Measurements from ENCODE around the gene AUTS2. TPM values are rescaled to one million over a fixed set of nuclear protein-coding genes. Genes with fewer than 3 reads are reported as not detected.

Gene AUTS2
- total RNA-seq, 1 experiment from 2014 or later: not detected

GRCh38 chr7:69656890-69657289, 58.6 kb downstream of the AUTS2 start:
- BruUV-seq (replicated peaks): no TSS peak
- Mint-ChIP-seq H3K27me3 (ENCODE audit: unreplicated experiment) (no peaks in the 10 kb centered on the region), H3K36me3 (ENCODE audit: insufficient read depth, unreplicated experiment) (no peaks in the 10 kb centered on the region), H3K9me3 (ENCODE audit: low read depth, unreplicated experiment) (peaks cover 3% of the 10 kb centered on the region), H3K27ac (ENCODE audit: unreplicated experiment) (no peak overlapping the region), H3K4me3 (ENCODE audit: low read depth, unreplicated experiment) (no peak overlapping the region), H3K4me1 (ENCODE audit: low read depth, unreplicated experiment) (no peaks in the 10 kb centered on the region)
- intact Hi-C loops (cut with micrococcal nuclease; ENCODE audit: unreplicated experiment): no loop called here
- no peak for DNase-seq
- CTCF ChIA-PET: no interaction called here
- TF ChIP-seq CTCF (IDR thresholded peaks at IDR 0.05; ENCODE audit: unreplicated experiment): no peak

GRCh38 chr7:69657331-69657730, 59.1 kb downstream of the AUTS2 start:
- H3K9me3 Mint-ChIP-seq (ENCODE audit: low read depth, unreplicated experiment): peaks cover 3% of the 10 kb centered on the region
- H3K36me3 Mint-ChIP-seq (ENCODE audit: insufficient read depth, unreplicated experiment): no peaks in the 10 kb centered on the region
- H3K27ac Mint-ChIP-seq (ENCODE audit: unreplicated experiment): no peak overlapping the region
- intact Hi-C loops (cut with micrococcal nuclease; ENCODE audit: unreplicated experiment): no loop called here
- no peaks in the 10 kb centered on the region for H3K27me3 Mint-ChIP-seq (ENCODE audit: unreplicated experiment)
- no TSS peak for BruUV-seq (replicated peaks)
- CTCF ChIA-PET: no interaction called here
- H3K4me1 Mint-ChIP-seq (ENCODE audit: low read depth, unreplicated experiment): no peaks in the 10 kb centered on the region
- no peak overlapping the region for H3K4me3 Mint-ChIP-seq (ENCODE audit: low read depth, unreplicated experiment)
- no peak for TF ChIP-seq CTCF (IDR thresholded peaks at IDR 0.05; ENCODE audit: unreplicated experiment)
- no peak for DNase-seq

- TF ChIP-seq CTCF (IDR thresholded peaks at IDR 0.05; ENCODE audit: unreplicated experiment): no peak
- Mint-ChIP-seq H3K36me3 (ENCODE audit: insufficient read depth, unreplicated experiment) (no peaks in the 10 kb centered on the region), H3K27ac (ENCODE audit: unreplicated experiment) (no peak overlapping the region), H3K9me3 (ENCODE audit: low read depth, unreplicated experiment) (peaks cover 3% of the 10 kb centered on the region), H3K27me3 (ENCODE audit: unreplicated experiment) (no peaks in the 10 kb centered on the region), H3K4me3 (ENCODE audit: low read depth, unreplicated experiment) (no peak overlapping the region), H3K4me1 (ENCODE audit: low read depth, unreplicated experiment) (no peaks in the 10 kb centered on the region)
- intact Hi-C loops (cut with micrococcal nuclease; ENCODE audit: unreplicated experiment): no loop called here
- DNase-seq: no peak
- no TSS peak for BruUV-seq (replicated peaks)
- CTCF ChIA-PET: no interaction called here
Measured at GRCh38 chr7:69657985-69658384, 59.7 kb downstream of the AUTS2 start.

- CTCF ChIA-PET: no interaction called here
- no peaks in the 10 kb centered on the region for H3K4me1 Mint-ChIP-seq (ENCODE audit: low read depth, unreplicated experiment)
- intact Hi-C loops (cut with micrococcal nuclease; ENCODE audit: unreplicated experiment): no loop called here
- H3K27me3 Mint-ChIP-seq (ENCODE audit: unreplicated experiment): no peaks in the 10 kb centered on the region
- no peak overlapping the region for H3K4me3 Mint-ChIP-seq (ENCODE audit: low read depth, unreplicated experiment)
- H3K9me3 Mint-ChIP-seq (ENCODE audit: low read depth, unreplicated experiment): peaks cover 3% of the 10 kb centered on the region
- DNase-seq: no peak
- no TSS peak for BruUV-seq (replicated peaks)
- H3K36me3 Mint-ChIP-seq (ENCODE audit: insufficient read depth, unreplicated experiment): no peaks in the 10 kb centered on the region
- TF ChIP-seq CTCF (IDR thresholded peaks at IDR 0.05; ENCODE audit: unreplicated experiment): no peak
- no peak overlapping the region for H3K27ac Mint-ChIP-seq (ENCODE audit: unreplicated experiment)
Measured at GRCh38 chr7:69659983-69660382, 61.7 kb downstream of the AUTS2 start.

- CTCF ChIA-PET: no interaction called here
- BruUV-seq (replicated peaks): no TSS peak
- no peak for TF ChIP-seq CTCF (IDR thresholded peaks at IDR 0.05; ENCODE audit: unreplicated experiment)
- H3K27me3 Mint-ChIP-seq (ENCODE audit: unreplicated experiment): no peaks in the 10 kb centered on the region
- no peaks in the 10 kb centered on the region for H3K36me3 Mint-ChIP-seq (ENCODE audit: insufficient read depth, unreplicated experiment)
- no peak for DNase-seq
- no peak overlapping the region for H3K27ac Mint-ChIP-seq (ENCODE audit: unreplicated experiment)
- H3K4me1 Mint-ChIP-seq (ENCODE audit: low read depth, unreplicated experiment): no peaks in the 10 kb centered on the region
- peaks cover 3% of the 10 kb centered on the region for H3K9me3 Mint-ChIP-seq (ENCODE audit: low read depth, unreplicated experiment)
- no peak overlapping the region for H3K4me3 Mint-ChIP-seq (ENCODE audit: low read depth, unreplicated experiment)
- intact Hi-C loops (cut with micrococcal nuclease; ENCODE audit: unreplicated experiment): no loop called here
Measured at GRCh38 chr7:69661342-69661741, 63.1 kb downstream of the AUTS2 start.
